Pancreas (tissue), 10 donors: Measurements from ENCODE around the gene PTEN. TPM values are rescaled to one million over a fixed set of nuclear protein-coding genes. Genes with fewer than 3 reads are reported as not detected.

ENCODE experiments used
- ATAC-seq, 4 donors: fragments of 200-7000 bp; cut with Tn5 transposase; one replicate each; pipeline versions ENCODE4 v1.8.0 to v1.9.1; 2020; ENCODE audit warnings: mild to moderate bottlenecking in 4 of 4, moderate library complexity in 4 of 4
- DNase-seq, 6 donors: peaks; one replicate each; pipeline ENCODE4 v3.0.0-alpha.2; 2020
- FAIRE-seq: peaks from 2 replicates; lab custom pipeline; 2012; peaks lifted over from hg19 to GRCh38; lab: Jason Lieb, UNC
- H3K27ac ChIP-seq, 4 donors: fragments of 200-600 bp; sonication (generic); 1 replicate in 3 of 4; 2 replicates in 1 of 4; pipeline versions ENCODE4 v1.5.0 to v1.8.0; 2020
- H3K27me3 ChIP-seq, 4 donors: fragments of 200-600 bp; one replicate each; pipeline ENCODE4 v1.8.0; 2021
- H3K36me3 ChIP-seq, 3 donors: fragments of 200-600 bp; sonication (generic) in 1 of 3; one replicate each; pipeline versions ENCODE4 v1.5.0 to v1.8.0; 2020 to 2021
- H3K4me1 ChIP-seq, 3 donors: fragments of 200-600 bp; one replicate each; pipeline ENCODE4 v1.8.0; 2021
- H3K4me3 ChIP-seq, 4 donors: fragments of 200-600 bp; sonication (generic) in 2 of 4; one replicate each; pipeline versions ENCODE4 v1.5.0 to v1.8.0; 2020 to 2021
- H3K9me3 ChIP-seq, 4 donors: fragments of 200-600 bp; one replicate each; pipeline ENCODE4 v1.8.0; 2021
- CTCF ChIP-seq, 4 donors: fragments of 200-600 bp; sonication (generic) in 3 of 4; IDR thresholded peaks; one replicate each; pipeline versions ENCODE4 v1.5.0 to v1.8.0; 2021; ENCODE audit warnings: antibody characterized with exemption in 4 of 4
- WGBS, 2 donors: extraction: QIAGEN DNeasy Blood & Tissue Kit; methylation state at CpG; one replicate each; pipeline ENCODE4 v1.1.7; 2013; 5-methylcytosine and 5-hydroxymethylcytosine counted together
- intact Hi-C, 3 donors: fragments of 100-400 bp; cut with DNase I; formaldehyde crosslinking; loops; one replicate each; pipeline versions ENCODE4 v1.11.1 to v1.14.2; 2022
- polyA plus RNA-seq, 2 donors: library from polyadenylated mRNA; stranded (reverse); fragments of 200-250 nt; gene quantifications; one replicate each; pipeline ENCODE4 v1.2.3, GENCODE V29; 2013
- total RNA-seq, 6 donors: library from RNA; stranded (reverse); fragmentation: NEBNext Ultra II Directional in 4 of 6; extraction: Animal tissue kit (Norgen Biotek cat#: 25700) in 4 of 6; gene quantifications; one replicate each; pipeline versions ENCODE4 v1.2.1 to v1.2.4, GENCODE V29; 2021 to 2023
- donor health status: healthy with polysubstance abuse.
- donor health status: DM: no; HTN: no; CAD: no; lungs with moderate emphysema.
- donor health status: DM: no; HTN: no; CAD: no.
- donor health status: control.
- donor health status: control.
- donor health status: Bipolar disorder and iron deficiency.
- donor health status: DM: yes; HTN: yes; CAD: no.
- donor health status: DM: no; HTN: no; CAD: no.
- donor health status: DM: no; HTN: no; CAD: no.
- donor health status: DM: yes; HTN: yes; CAD: no.

The PTEN gene
- total and polyA plus RNA-seq, 8 donors = 19.2 to 64.1 (median 40.4) TPM

GRCh38 chr10:87935290-87936141 is 72.1 kb downstream of the PTEN start:
- Histone ChIP-seq H3K4me1 (peaks cover 2 to 9% (median 8%) of the 10 kb centered on the region in 3 donors), H3K9me3 (no peaks in the 10 kb centered on the region), H3K27ac (no peak overlapping the region), H3K27me3 (no peaks in the 10 kb centered on the region), H3K4me3 (no peak overlapping the region), H3K36me3 (peaks cover 0 to 17% (median 0%) of the 10 kb centered on the region in 3 donors)
- WGBS, 2 donors = 74 to 77% methylated on average over 3 of the region's 3 CpGs
- no peak for FAIRE-seq
- intact Hi-C loops = no loop called here
- DNase-seq = no peak
- ATAC-seq = peak in 1 of 4 donors; percentile 15
- no peak for TF ChIP-seq CTCF (IDR thresholded peaks at IDR 0.05)

- FAIRE-seq = no peak
- TF ChIP-seq CTCF (IDR thresholded peaks at IDR 0.05) = no peak
- DNase-seq = no peak
- Histone ChIP-seq H3K4me3 (no peak overlapping the region), H3K27me3 (no peaks in the 10 kb centered on the region), H3K9me3 (no peaks in the 10 kb centered on the region), H3K4me1 (peaks cover 5 to 10% (median 6%) of the 10 kb centered on the region in 3 donors), H3K27ac (no peak overlapping the region), H3K36me3 (peaks cover 0 to 2% (median 0%) of the 10 kb centered on the region in 3 donors)
- no peak for ATAC-seq
- intact Hi-C loops = no loop called here
- 95 to 97% methylated on average over 6 of the region's 6 CpGs for WGBS, 2 donors
These were observed 76.8 kb downstream of the PTEN start for GRCh38 chr10:87940210-87940609.

- no peaks in the 10 kb centered on the region for H3K9me3 ChIP-seq
- peaks cover 5 to 10% (median 6%) of the 10 kb centered on the region in 3 donors for H3K4me1 ChIP-seq
- H3K4me3 ChIP-seq = no peak overlapping the region
- intact Hi-C loops = no loop called here
- DNase-seq = no peak
- 81 to 90% methylated on average over 1 of the region's 1 CpG for WGBS, 2 donors
- H3K27ac ChIP-seq = no peak overlapping the region
- no peak for ATAC-seq
- no peak for TF ChIP-seq CTCF (IDR thresholded peaks at IDR 0.05)
- no peaks in the 10 kb centered on the region for H3K36me3 ChIP-seq
- no peaks in the 10 kb centered on the region for H3K27me3 ChIP-seq
- FAIRE-seq = peak; percentile 78
These were observed 79.6 kb downstream of the PTEN start for GRCh38 chr10:87942884-87943527.

GRCh38 chr10:87945984-87946383 is 82.6 kb downstream of the PTEN start:
- H3K4me3 ChIP-seq = no peak overlapping the region
- H3K4me1 ChIP-seq = peaks cover 5 to 10% (median 6%) of the 10 kb centered on the region in 3 donors
- H3K36me3 ChIP-seq = peaks cover 0 to 3% (median 0%) of the 10 kb centered on the region in 3 donors
- WGBS, 2 donors = 89 to 93% methylated on average over 6 of the region's 6 CpGs
- DNase-seq (no peak), FAIRE-seq (no peak), ATAC-seq (no peak)
- no peak for TF ChIP-seq CTCF (IDR thresholded peaks at IDR 0.05)
- H3K27me3 ChIP-seq = no peaks in the 10 kb centered on the region
- H3K9me3 ChIP-seq = no peaks in the 10 kb centered on the region
- no peak overlapping the region for H3K27ac ChIP-seq
- intact Hi-C loops = no loop called here
